Measurements from ENCODE around the gene RASSF8. TPM values are rescaled to one million over a fixed set of nuclear protein-coding genes. Genes with fewer than 3 reads are reported as not detected.

Gene RASSF8
- polyA plus RNA-seq, 3 donors = 0.08 to 0.39 TPM; not detected in 1

DNA sequence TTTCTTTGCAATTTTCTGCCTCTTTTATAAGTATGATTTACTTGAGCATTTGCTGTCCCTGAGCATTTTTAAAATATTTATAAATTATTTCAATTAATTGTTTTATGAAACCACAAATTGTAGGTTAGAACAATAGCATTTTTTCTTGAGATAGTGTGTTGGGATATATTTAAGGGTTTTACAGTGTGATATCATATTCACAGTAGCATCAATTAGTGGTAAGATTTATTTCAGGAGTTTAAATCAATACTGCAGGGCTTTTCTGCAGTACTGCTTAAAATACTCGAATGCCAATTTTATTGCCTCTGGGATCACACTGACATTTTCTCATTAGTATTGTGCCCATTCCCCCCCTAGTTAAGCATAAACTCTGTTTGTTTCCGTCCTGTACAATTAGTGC is 84.2 kb downstream of the RASSF8 start:
- Mint-ChIP-seq H3K36me3 (no peaks in the 10 kb centered on the region), H3K27ac (no peak overlapping the region), H3K27me3 (ENCODE audit: low read depth in 3 of 3) (no peaks in the 10 kb centered on the region), H3K4me3 (no peak overlapping the region), H3K4me1 (no peaks in the 10 kb centered on the region), H3K9me3 (no peaks in the 10 kb centered on the region)
- no peaks in the 10 kb centered on the region for H4K20me1 ChIP-seq (ENCODE audit: insufficient read depth, low read length)
- H3K27ac ChIP-seq (ENCODE audit: low read depth in 1 of 2, low read length in 2 of 2) = no peak overlapping the region
- no peak overlapping the region for H3K4me3 ChIP-seq (replicated peaks in 1 of 3; ENCODE audit: low read depth in 2 of 3, low read length in 3 of 3)
- H3K9ac ChIP-seq (ENCODE audit: insufficient read depth, low read length, poor library complexity, severe bottlenecking) = no peak overlapping the region
- WGBS (ENCODE audit: insufficient coverage) = 100% methylated on average over 1 of the region's 2 CpGs
- TF ChIP-seq, protein P1, sequence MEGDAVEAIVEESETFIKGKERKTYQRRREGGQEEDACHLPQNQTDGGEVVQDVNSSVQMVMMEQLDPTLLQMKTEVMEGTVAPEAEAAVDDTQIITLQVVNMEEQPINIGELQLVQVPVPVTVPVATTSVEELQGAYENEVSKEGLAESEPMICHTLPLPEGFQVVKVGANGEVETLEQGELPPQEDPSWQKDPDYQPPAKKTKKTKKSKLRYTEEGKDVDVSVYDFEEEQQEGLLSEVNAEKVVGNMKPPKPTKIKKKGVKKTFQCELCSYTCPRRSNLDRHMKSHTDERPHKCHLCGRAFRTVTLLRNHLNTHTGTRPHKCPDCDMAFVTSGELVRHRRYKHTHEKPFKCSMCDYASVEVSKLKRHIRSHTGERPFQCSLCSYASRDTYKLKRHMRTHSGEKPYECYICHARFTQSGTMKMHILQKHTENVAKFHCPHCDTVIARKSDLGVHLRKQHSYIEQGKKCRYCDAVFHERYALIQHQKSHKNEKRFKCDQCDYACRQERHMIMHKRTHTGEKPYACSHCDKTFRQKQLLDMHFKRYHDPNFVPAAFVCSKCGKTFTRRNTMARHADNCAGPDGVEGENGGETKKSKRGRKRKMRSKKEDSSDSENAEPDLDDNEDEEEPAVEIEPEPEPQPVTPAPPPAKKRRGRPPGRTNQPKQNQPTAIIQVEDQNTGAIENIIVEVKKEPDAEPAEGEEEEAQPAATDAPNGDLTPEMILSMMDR (IDR thresholded peaks at IDR 0.05) = no peak
- H3K9me3 ChIP-seq (replicated peaks in 1 of 2; ENCODE audit: control insufficient read depth in 1 of 2, insufficient read depth in 1 of 2, low read length in 2 of 2) = no peaks in the 10 kb centered on the region
- intact Hi-C loops (cut with micrococcal nuclease) = no loop called here
- H3K79me2 ChIP-seq (ENCODE audit: insufficient read depth, low read length) = no peaks in the 10 kb centered on the region
- H3K36me3 ChIP-seq (replicated peaks in 1 of 2; ENCODE audit: control insufficient read depth in 1 of 2, insufficient read depth in 2 of 2, low read length in 2 of 2) = no peaks in the 10 kb centered on the region
- no peak overlapping the region for H3K4me2 ChIP-seq (replicated peaks; ENCODE audit: extremely low read depth, low read length, poor library complexity, severe bottlenecking)
- no peaks in the 10 kb centered on the region for H3K27me3 ChIP-seq (ENCODE audit: control insufficient read depth in 2 of 2, insufficient read depth in 2 of 2, low read length in 2 of 2)
- no peak for DNase-seq
- no peaks in the 10 kb centered on the region for H3K4me1 ChIP-seq (ENCODE audit: control insufficient read depth in 1 of 2, insufficient read depth in 2 of 2, low read length in 2 of 2)
- H2AFZ ChIP-seq (ENCODE audit: insufficient read depth, low read depth, low read length, poor library complexity, severe bottlenecking) = no peak overlapping the region

DNA sequence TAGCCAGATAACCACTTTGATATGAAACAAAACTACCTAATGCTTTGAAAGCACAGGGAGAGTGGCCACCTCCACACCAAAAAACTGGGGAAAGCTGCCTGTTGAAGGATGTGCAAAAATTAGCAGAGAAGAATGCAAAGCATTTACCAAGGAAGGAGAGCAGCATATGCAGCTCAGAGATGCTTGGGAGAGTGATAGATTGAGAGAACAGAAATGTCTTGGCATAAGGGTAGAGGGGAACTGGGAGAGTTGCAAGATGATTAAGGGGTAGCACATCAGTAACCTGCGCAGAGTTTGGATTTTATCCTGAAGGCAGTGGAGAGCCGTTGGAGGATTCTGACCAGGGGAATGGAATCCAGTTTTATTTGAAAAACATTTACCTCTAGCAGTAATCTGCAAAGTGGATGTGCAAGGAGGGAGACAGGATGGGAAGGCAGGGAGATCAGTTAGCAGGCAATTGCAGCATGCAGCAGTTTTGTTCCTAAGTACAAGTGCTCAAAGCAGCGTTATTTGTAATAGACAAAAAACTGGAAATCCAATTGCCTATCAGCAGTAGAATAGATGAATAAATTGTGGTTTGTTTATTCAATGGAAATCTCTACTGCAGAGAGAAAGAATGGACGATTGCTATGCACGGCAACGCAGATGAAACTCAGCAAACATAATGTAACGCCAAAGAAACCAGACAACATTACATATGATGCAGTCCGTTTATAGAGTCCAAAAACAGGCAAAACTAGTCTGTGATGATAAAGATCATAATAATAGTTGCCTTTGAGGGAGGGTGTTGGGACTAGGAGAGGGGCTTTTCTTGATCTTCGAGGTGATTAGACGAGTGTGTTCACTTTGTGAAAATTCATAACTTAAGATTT is 84.9 kb downstream of the RASSF8 start:
- no peak overlapping the region for H3K9ac ChIP-seq (ENCODE audit: insufficient read depth, low read length, poor library complexity, severe bottlenecking)
- H3K4me1 ChIP-seq (ENCODE audit: control insufficient read depth in 1 of 2, insufficient read depth in 2 of 2, low read length in 2 of 2) = no peaks in the 10 kb centered on the region
- no peaks in the 10 kb centered on the region for H3K79me2 ChIP-seq (ENCODE audit: insufficient read depth, low read length)
- Mint-ChIP-seq H3K36me3 (no peaks in the 10 kb centered on the region), H3K4me1 (no peaks in the 10 kb centered on the region), H3K4me3 (no peak overlapping the region), H3K27ac (no peak overlapping the region), H3K27me3 (ENCODE audit: low read depth in 3 of 3) (no peaks in the 10 kb centered on the region), H3K9me3 (no peaks in the 10 kb centered on the region)
- H3K36me3 ChIP-seq (replicated peaks in 1 of 2; ENCODE audit: control insufficient read depth in 1 of 2, insufficient read depth in 2 of 2, low read length in 2 of 2) = no peaks in the 10 kb centered on the region
- no peaks in the 10 kb centered on the region for H3K9me3 ChIP-seq (replicated peaks in 1 of 2; ENCODE audit: control insufficient read depth in 1 of 2, insufficient read depth in 1 of 2, low read length in 2 of 2)
- H3K4me2 ChIP-seq (replicated peaks; ENCODE audit: extremely low read depth, low read length, poor library complexity, severe bottlenecking) = no peak overlapping the region
- TF ChIP-seq, protein P1 (IDR thresholded peaks at IDR 0.05) = no peak
- H3K27me3 ChIP-seq (ENCODE audit: control insufficient read depth in 2 of 2, insufficient read depth in 2 of 2, low read length in 2 of 2) = no peaks in the 10 kb centered on the region
- DNase-seq = no peak
- 100% methylated on average over 1 of the region's 10 CpGs for WGBS (ENCODE audit: insufficient coverage)
- intact Hi-C loops (cut with micrococcal nuclease) = no loop called here
- no peak overlapping the region for H3K27ac ChIP-seq (ENCODE audit: low read depth in 1 of 2, low read length in 2 of 2)
- H3K4me3 ChIP-seq (replicated peaks in 1 of 3; ENCODE audit: low read depth in 2 of 3, low read length in 3 of 3) = no peak overlapping the region
- H4K20me1 ChIP-seq (ENCODE audit: insufficient read depth, low read length) = no peaks in the 10 kb centered on the region
- no peak overlapping the region for H2AFZ ChIP-seq (ENCODE audit: insufficient read depth, low read depth, low read length, poor library complexity, severe bottlenecking)
